Mesothelial cell of epicardium (in vitro differentiated cells): ENCODE measurements around the gene SSR1. TPM values are rescaled to one million over a fixed set of nuclear protein-coding genes. Genes with fewer than 3 reads are reported as not detected.

Experiments
- DNase-seq, 2 experiments: peaks; one replicate each; pipeline ENCODE4 v3.0.0; 2021; ENCODE audit warnings: low spot score in 2 of 2; ENCODE audit not compliant: unreplicated experiment in 2 of 2
- H3K27ac Mint-ChIP-seq: 2 replicates; pipeline ENCODE4 v1.8.0; 2021; ENCODE audit warnings: mixed read lengths
- H3K27me3 Mint-ChIP-seq: 2 replicates; pipeline ENCODE4 v1.8.0; 2021; ENCODE audit warnings: low read depth, mixed read lengths
- H3K36me3 Mint-ChIP-seq: 2 replicates; pipeline ENCODE4 v1.8.0; 2021; ENCODE audit warnings: mixed read lengths
- H3K4me1 Mint-ChIP-seq: 2 replicates; pipeline ENCODE4 v1.8.0; 2021; ENCODE audit warnings: mixed read lengths
- H3K4me3 Mint-ChIP-seq: 2 replicates; pipeline ENCODE4 v1.8.0; 2021; ENCODE audit warnings: mild to moderate bottlenecking, moderate library complexity, mixed read lengths
- H3K9me3 Mint-ChIP-seq: 2 replicates; pipeline ENCODE4 v1.8.0; 2021; ENCODE audit warnings: mixed read lengths
- CTCF ChIP-seq: fragments of 200-600 bp; sonication (generic); IDR thresholded peaks from one replicate; pipeline ENCODE4 v1.5.0; 2021; ENCODE audit warnings: antibody characterized with exemption; ENCODE audit not compliant: unreplicated experiment
- total RNA-seq: library from RNA; stranded (reverse); gene quantifications from 3 replicates; pipeline ENCODE4 v1.2.1, GENCODE V29; 2021

The SSR1 gene
- total RNA-seq, 1 donor from 2014 or later: 115 TPM

GRCh38 chr6:7235712-7236305 lies 77.2 kb downstream of the SSR1 start:
- Mint-ChIP-seq H3K4me1 (peaks cover 11% of the 10 kb centered on the region), H3K27ac (no peak overlapping the region), H3K36me3 (peaks cover 26% of the 10 kb centered on the region), H3K27me3 (no peaks in the 10 kb centered on the region), H3K9me3 (no peaks in the 10 kb centered on the region), H3K4me3 (no peak overlapping the region)
- no peak for TF ChIP-seq CTCF
- DNase-seq: no peak

- no peaks in the 10 kb centered on the region for H3K27me3 Mint-ChIP-seq
- H3K36me3 Mint-ChIP-seq: peaks cover 31% of the 10 kb centered on the region
- no peaks in the 10 kb centered on the region for H3K9me3 Mint-ChIP-seq
- no peak overlapping the region for H3K27ac Mint-ChIP-seq
- no peak for DNase-seq
- TF ChIP-seq CTCF: no peak
- no peak overlapping the region for H3K4me3 Mint-ChIP-seq
- peaks cover 11% of the 10 kb centered on the region for H3K4me1 Mint-ChIP-seq
Observed at GRCh38 chr6:7234547-7234946, 78.5 kb downstream of the SSR1 start.

- no peak for TF ChIP-seq CTCF
- H3K4me1 Mint-ChIP-seq: peaks cover 5% of the 10 kb centered on the region
- H3K36me3 Mint-ChIP-seq: peaks cover 46% of the 10 kb centered on the region
- no peak for DNase-seq
- H3K27me3 Mint-ChIP-seq: no peaks in the 10 kb centered on the region
- H3K27ac Mint-ChIP-seq: peak overlapping the region; percentile 56
- no peaks in the 10 kb centered on the region for H3K9me3 Mint-ChIP-seq
- H3K4me3 Mint-ChIP-seq: no peak overlapping the region
Observed at GRCh38 chr6:7232351-7232750, 80.6 kb downstream of the SSR1 start.

- no peak for TF ChIP-seq CTCF
- peaks cover under 1% of the 10 kb centered on the region for H3K4me1 Mint-ChIP-seq
- no peak overlapping the region for H3K4me3 Mint-ChIP-seq
- H3K27me3 Mint-ChIP-seq: no peaks in the 10 kb centered on the region
- H3K36me3 Mint-ChIP-seq: peaks cover 52% of the 10 kb centered on the region
- no peak overlapping the region for H3K27ac Mint-ChIP-seq
- DNase-seq: no peak
- no peaks in the 10 kb centered on the region for H3K9me3 Mint-ChIP-seq
Observed at GRCh38 chr6:7230956-7231713, 81.9 kb downstream of the SSR1 start.

GRCh38 chr6:7230327-7230691 lies 82.7 kb downstream of the SSR1 start:
- H3K36me3 Mint-ChIP-seq: peaks cover 57% of the 10 kb centered on the region
- no peak overlapping the region for H3K4me3 Mint-ChIP-seq
- H3K27me3 Mint-ChIP-seq: no peaks in the 10 kb centered on the region

More at GRCh38 chr6:7230327-7230691, 82.7 kb downstream of the SSR1 start:
- Mint-ChIP-seq H3K4me1 (no peaks in the 10 kb centered on the region), H3K27ac (no peak overlapping the region), H3K9me3 (no peaks in the 10 kb centered on the region)
- no peak for TF ChIP-seq CTCF
- no peak for DNase-seq
